ENCODE measurements around the gene PBX3. TPM values are rescaled to one million over a fixed set of nuclear protein-coding genes. Genes with fewer than 3 reads are reported as not detected.

PBX3 gene
- total and polyA plus RNA-seq, 10 of the 15 experiments (the other 5 are each of a cell fraction or from before 2014, with no cell fraction given) = 6.7 to 146 (median 22.2) TPM

DNA sequence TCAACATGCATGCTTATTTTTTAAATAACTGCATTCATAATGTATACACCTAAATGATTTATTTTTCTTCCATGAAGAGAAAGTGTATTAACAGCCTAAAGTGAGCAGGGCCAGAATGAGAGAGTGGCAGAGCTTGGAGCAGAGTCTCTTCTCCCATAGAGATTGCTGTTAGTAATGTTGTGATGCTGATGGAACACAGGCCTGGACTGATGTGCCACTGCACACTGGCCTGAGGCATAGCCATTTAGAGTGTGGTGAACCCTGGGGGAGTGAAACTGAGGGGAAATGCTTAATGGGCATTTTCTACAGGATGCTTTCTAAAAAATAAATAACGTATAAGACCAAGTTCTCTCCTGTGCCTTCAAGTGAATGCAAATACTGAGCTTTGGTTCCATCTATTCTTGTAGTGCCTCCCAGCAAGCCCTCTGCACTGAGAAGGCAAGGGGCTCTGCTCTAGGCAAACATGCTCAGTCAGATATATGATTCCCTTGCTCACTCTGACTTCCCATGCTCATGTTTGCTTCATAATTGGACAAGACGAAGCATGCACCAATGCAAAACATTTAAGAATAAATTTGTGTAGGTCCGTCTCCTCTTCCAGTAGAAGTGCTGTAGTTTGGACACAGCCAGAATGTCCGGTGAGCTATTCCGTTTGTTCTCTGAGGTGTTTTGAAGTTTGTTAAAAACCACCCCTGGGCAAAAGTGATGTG is 185.7 kb downstream of the PBX3 start (continued):
- TF ChIP-seq CEBPB (IDR thresholded peaks at IDR 0.05; ENCODE audit: borderline replicate concordance in 1 of 2, low read depth in 2 of 2, low read length in 2 of 2) = no peak
- TF ChIP-seq RAD21 (IDR thresholded peaks at IDR 0.05; ENCODE audit: insufficient read depth, low read depth, low read length) = no peak
- no peak for TF ChIP-seq POLR2A (IDR thresholded peaks at IDR 0.05; ENCODE audit: low read depth, low read length)
- TF ChIP-seq NRF1 (conservative IDR thresholded peaks at IDR 0.05; ENCODE audit: low read depth, low read length) = no peak
- TF ChIP-seq, protein P1, sequence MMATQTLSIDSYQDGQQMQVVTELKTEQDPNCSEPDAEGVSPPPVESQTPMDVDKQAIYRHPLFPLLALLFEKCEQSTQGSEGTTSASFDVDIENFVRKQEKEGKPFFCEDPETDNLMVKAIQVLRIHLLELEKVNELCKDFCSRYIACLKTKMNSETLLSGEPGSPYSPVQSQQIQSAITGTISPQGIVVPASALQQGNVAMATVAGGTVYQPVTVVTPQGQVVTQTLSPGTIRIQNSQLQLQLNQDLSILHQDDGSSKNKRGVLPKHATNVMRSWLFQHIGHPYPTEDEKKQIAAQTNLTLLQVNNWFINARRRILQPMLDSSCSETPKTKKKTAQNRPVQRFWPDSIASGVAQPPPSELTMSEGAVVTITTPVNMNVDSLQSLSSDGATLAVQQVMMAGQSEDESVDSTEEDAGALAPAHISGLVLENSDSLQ (IDR thresholded peaks at IDR 0.05) = no peak
- TF ChIP-seq SMAD1 (IDR thresholded peaks at IDR 0.05; ENCODE audit: low read depth, partially characterized antibody) = no peak
- no peak for TF ChIP-seq NFXL1 (IDR thresholded peaks at IDR 0.05; ENCODE audit: borderline replicate concordance)
- no peak for TF ChIP-seq ZNF687 (IDR thresholded peaks at IDR 0.05)
- TF ChIP-seq SREBF2 (IDR thresholded peaks at IDR 0.05; ENCODE audit: low read length) = no peak
- no peak for TF ChIP-seq CREM (IDR thresholded peaks at IDR 0.05; ENCODE audit: low read depth)
- TF ChIP-seq, protein P2, sequence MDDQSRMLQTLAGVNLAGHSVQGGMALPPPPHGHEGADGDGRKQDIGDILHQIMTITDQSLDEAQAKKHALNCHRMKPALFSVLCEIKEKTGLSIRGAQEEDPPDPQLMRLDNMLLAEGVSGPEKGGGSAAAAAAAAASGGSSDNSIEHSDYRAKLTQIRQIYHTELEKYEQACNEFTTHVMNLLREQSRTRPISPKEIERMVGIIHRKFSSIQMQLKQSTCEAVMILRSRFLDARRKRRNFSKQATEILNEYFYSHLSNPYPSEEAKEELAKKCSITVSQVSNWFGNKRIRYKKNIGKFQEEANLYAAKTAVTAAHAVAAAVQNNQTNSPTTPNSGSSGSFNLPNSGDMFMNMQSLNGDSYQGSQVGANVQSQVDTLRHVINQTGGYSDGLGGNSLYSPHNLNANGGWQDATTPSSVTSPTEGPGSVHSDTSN (IDR thresholded peaks at IDR 0.05; ENCODE audit: insufficient replicate concordance, low read depth, low read length) = no peak
- no peak for TF ChIP-seq PML (IDR thresholded peaks at IDR 0.05; ENCODE audit: low read length)
- TF ChIP-seq, protein P3, sequence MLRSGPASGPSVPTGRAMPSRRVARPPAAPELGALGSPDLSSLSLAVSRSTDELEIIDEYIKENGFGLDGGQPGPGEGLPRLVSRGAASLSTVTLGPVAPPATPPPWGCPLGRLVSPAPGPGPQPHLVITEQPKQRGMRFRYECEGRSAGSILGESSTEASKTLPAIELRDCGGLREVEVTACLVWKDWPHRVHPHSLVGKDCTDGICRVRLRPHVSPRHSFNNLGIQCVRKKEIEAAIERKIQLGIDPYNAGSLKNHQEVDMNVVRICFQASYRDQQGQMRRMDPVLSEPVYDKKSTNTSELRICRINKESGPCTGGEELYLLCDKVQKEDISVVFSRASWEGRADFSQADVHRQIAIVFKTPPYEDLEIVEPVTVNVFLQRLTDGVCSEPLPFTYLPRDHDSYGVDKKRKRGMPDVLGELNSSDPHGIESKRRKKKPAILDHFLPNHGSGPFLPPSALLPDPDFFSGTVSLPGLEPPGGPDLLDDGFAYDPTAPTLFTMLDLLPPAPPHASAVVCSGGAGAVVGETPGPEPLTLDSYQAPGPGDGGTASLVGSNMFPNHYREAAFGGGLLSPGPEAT (IDR thresholded peaks at IDR 0.05; ENCODE audit: low read depth) = no peak
- TF ChIP-seq SREBF1 (IDR thresholded peaks at IDR 0.05; ENCODE audit: low read length) = no peak
